ENCODE data around the gene LGI2.

The LGI2 gene

GRCh38 chr4:25063116-25063515, 32.4 kb upstream of the LGI2 start:
- no peak for TF ChIP-seq CTCF (IDR thresholded peaks at IDR 0.05; ENCODE audit: insufficient read depth, low read length, poor library complexity, severe bottlenecking)
- no peak overlapping the region for H3K4me3 ChIP-seq (replicated peaks; ENCODE audit: low read depth, low read length)
- H3K36me3 ChIP-seq (ENCODE audit: control insufficient read depth, insufficient read depth, low read length), result no peaks in the 10 kb centered on the region
- no peaks in the 10 kb centered on the region for H3K27me3 ChIP-seq (replicated peaks; ENCODE audit: control insufficient read depth, insufficient read depth, low read length)
- no peak for DNase-seq (ENCODE audit: extremely low read depth, insufficient read length)

- DNase-seq (ENCODE audit: extremely low read depth, insufficient read length), result no peak
- Histone ChIP-seq H3K27me3 (replicated peaks; ENCODE audit: control insufficient read depth, insufficient read depth, low read length) (no peaks in the 10 kb centered on the region), H3K4me3 (replicated peaks; ENCODE audit: low read depth, low read length) (no peak overlapping the region), H3K36me3 (ENCODE audit: control insufficient read depth, insufficient read depth, low read length) (no peaks in the 10 kb centered on the region)
- no peak for TF ChIP-seq CTCF (IDR thresholded peaks at IDR 0.05; ENCODE audit: insufficient read depth, low read length, poor library complexity, severe bottlenecking)
Measured at GRCh38 chr4:25062098-25062497, 31.4 kb upstream of the LGI2 start.

- no peak for DNase-seq (ENCODE audit: extremely low read depth, insufficient read length)
- Histone ChIP-seq H3K4me3 (replicated peaks; ENCODE audit: low read depth, low read length) (no peak overlapping the region), H3K36me3 (ENCODE audit: control insufficient read depth, insufficient read depth, low read length) (no peaks in the 10 kb centered on the region), H3K27me3 (replicated peaks; ENCODE audit: control insufficient read depth, insufficient read depth, low read length) (no peaks in the 10 kb centered on the region; the same call in 1 of the 2 replicates)
- no peak for TF ChIP-seq CTCF (IDR thresholded peaks at IDR 0.05; ENCODE audit: insufficient read depth, low read length, poor library complexity, severe bottlenecking)
Measured at GRCh38 chr4:25061602-25062001, 30.9 kb upstream of the LGI2 start.

- no peak for TF ChIP-seq CTCF (IDR thresholded peaks at IDR 0.05; ENCODE audit: insufficient read depth, low read length, poor library complexity, severe bottlenecking)
- no peak for DNase-seq (ENCODE audit: extremely low read depth, insufficient read length)
- no peaks in the 10 kb centered on the region for H3K36me3 ChIP-seq (ENCODE audit: control insufficient read depth, insufficient read depth, low read length)
- H3K27me3 ChIP-seq (replicated peaks; ENCODE audit: control insufficient read depth, insufficient read depth, low read length), result no peaks in the 10 kb centered on the region; the same call in 1 of the 2 replicates
- no peak overlapping the region for H3K4me3 ChIP-seq (replicated peaks; ENCODE audit: low read depth, low read length)
Measured at GRCh38 chr4:25060963-25061340, 30.2 kb upstream of the LGI2 start.

- no peaks in the 10 kb centered on the region; the same call in 1 of the 2 replicates for H3K27me3 ChIP-seq (replicated peaks; ENCODE audit: control insufficient read depth, insufficient read depth, low read length)
- H3K4me3 ChIP-seq (replicated peaks; ENCODE audit: low read depth, low read length), result no peak overlapping the region
- no peak for TF ChIP-seq CTCF (IDR thresholded peaks at IDR 0.05; ENCODE audit: insufficient read depth, low read length, poor library complexity, severe bottlenecking)
- DNase-seq (ENCODE audit: extremely low read depth, insufficient read length), result no peak
- H3K36me3 ChIP-seq (ENCODE audit: control insufficient read depth, insufficient read depth, low read length), result no peaks in the 10 kb centered on the region
Measured at GRCh38 chr4:25060241-25060962, 29.7 kb upstream of the LGI2 start.

GRCh38 chr4:25059791-25060190, 29.0 kb upstream of the LGI2 start:
- no peak for TF ChIP-seq CTCF (IDR thresholded peaks at IDR 0.05; ENCODE audit: insufficient read depth, low read length, poor library complexity, severe bottlenecking)
- H3K36me3 ChIP-seq (ENCODE audit: control insufficient read depth, insufficient read depth, low read length), result no peaks in the 10 kb centered on the region
- no peak for DNase-seq (ENCODE audit: extremely low read depth, insufficient read length)

More at GRCh38 chr4:25059791-25060190, 29.0 kb upstream of the LGI2 start:
- Histone ChIP-seq H3K4me3 (replicated peaks; ENCODE audit: low read depth, low read length) (no peak overlapping the region), H3K27me3 (replicated peaks; ENCODE audit: control insufficient read depth, insufficient read depth, low read length) (no peaks in the 10 kb centered on the region; the same call in 1 of the 2 replicates)

Data from GM06990 (cell line).